GM10266 (cell line): Measurements from ENCODE around the gene MTHFSD.

Source experiments
- DNase-seq: peaks from one replicate; pipeline ENCODE4 v3.0.0; 2012; ENCODE audit errors: extremely low spot score
- CTCF ChIP-seq: IDR thresholded peaks from 2 replicates; pipeline ENCODE4 v1.5.1; 2012; ENCODE audit warnings: mild to moderate bottlenecking, low read depth; ENCODE audit not compliant: control insufficient read depth, insufficient read depth; ENCODE audit errors: missing control alignments

Gene MTHFSD

DNA sequence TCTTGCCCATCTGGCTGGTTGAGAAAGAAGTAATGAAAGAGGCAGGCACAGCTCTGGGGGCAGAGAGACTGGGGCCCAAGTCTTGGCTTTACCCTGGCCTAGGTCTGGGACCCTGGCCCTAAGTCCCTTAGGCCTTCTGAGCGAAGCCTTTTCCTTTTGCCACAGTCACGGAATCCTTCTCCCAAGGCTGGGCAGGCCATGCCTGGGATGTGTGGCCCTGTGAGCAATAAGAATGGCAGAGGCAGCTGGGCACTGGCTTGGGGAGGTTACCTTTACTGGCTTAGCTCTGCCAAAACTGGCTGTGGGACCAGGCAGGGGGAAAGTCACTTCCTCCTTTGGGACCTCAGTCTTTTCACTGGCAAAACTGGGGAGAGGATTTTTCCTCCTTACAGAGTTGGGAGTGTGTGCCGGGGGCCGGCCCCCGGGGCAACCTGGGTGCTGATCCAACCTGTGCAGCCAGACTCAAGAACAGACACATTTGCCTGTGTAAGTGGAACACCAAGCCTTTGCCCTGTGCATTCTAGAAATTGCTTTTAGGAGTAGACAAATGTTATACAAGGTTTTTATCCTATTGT, 31.8 kb downstream of the MTHFSD start:
- no peak for TF ChIP-seq CTCF
- DNase-seq, result no peak

GRCh38 chr16:86522634-86523033, 32.4 kb downstream of the MTHFSD start:
- no peak for TF ChIP-seq CTCF
- no peak for DNase-seq

GRCh38 chr16:86521236-86522197, 33.5 kb downstream of the MTHFSD start:
- DNase-seq, result no peak
- no peak for TF ChIP-seq CTCF

- no peak for DNase-seq
Measured at GRCh38 chr16:86520317-86521210, 34.5 kb downstream of the MTHFSD start.

GRCh38 chr16:86519649-86520316, 35.3 kb downstream of the MTHFSD start:
- peak; percentile 96 for TF ChIP-seq CTCF
- DNase-seq, result peak; percentile 81

More at GRCh38 chr16:86520317-86521210, 34.5 kb downstream of the MTHFSD start:
- no peak for TF ChIP-seq CTCF

- DNase-seq, result no peak
Measured at GRCh38 chr16:86519007-86519648, 35.9 kb downstream of the MTHFSD start.

More at GRCh38 chr16:86519007-86519648, 35.9 kb downstream of the MTHFSD start:
- TF ChIP-seq CTCF, result no peak
